Measurements from ENCODE around the gene SRSF3. TPM values are rescaled to one million over a fixed set of nuclear protein-coding genes. Genes with fewer than 3 reads are reported as not detected.

Gene SRSF3
- total RNA-seq, 1 experiment from 2014 or later, result 954 TPM

DNA sequence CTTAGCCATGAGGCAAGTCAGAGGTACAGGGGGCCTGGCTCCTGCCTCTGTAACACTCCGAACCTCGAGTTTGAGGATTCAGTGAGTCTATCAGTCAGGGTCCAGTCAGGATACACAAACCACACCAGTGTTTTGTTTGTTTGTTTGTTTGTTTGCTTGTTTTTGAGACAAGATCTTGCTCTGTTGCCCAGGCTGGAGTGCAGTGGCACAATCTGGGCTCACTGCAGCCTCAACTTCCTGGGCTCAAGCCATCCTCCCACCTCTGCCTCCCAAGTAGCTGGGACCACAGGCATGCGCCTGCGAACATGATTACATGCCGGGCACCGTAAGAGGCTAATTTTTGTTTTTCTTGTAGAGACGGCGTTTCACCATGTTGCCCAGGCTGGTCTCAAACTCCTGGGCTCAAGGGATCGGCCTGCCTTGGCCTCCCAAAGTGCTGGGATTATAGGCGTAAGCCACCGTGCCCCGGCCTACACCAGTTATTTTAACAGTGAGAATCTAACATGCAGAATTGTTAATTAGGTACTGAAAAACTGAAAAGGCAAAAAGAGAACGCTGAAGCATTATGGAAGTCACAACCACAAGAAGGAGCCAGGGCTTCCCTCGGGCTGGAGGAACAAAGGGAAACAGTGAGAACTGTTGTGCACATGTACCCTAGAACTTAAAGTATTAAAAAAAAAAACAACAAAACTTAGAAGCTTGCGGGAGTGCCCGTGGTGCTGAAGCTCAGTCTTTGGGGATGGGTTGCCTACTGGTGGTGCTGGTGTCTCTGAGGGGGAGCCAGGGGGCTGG, 40.4 kb downstream of the SRSF3 start:
- H2AFZ ChIP-seq (ENCODE audit: low read length), result no peak overlapping the region
- no CpG with 5 or more reads among the region's 16 CpGs for WGBS (ENCODE audit: extremely low coverage, insufficient read length, low lambda C conversion rate)
- no peak overlapping the region for H3K14ac ChIP-seq (ENCODE audit: insufficient read depth, low read length)
- H3K18ac ChIP-seq (ENCODE audit: insufficient read length, low read depth, low read length), result no peak overlapping the region
- DNase-seq, result no peak
- no peak overlapping the region for H3K9ac ChIP-seq (ENCODE audit: extremely low read depth, insufficient read length, low read length)
- H3K36me3 Mint-ChIP-seq (ENCODE audit: insufficient read depth in 1 of 3, low read depth in 3 of 3), result no peaks in the 10 kb centered on the region
- no peak overlapping the region for H3K56ac ChIP-seq (ENCODE audit: insufficient read length, low read depth, low read length)
- H3K27me3 ChIP-seq (ENCODE audit: insufficient read depth, low read length), result no peaks in the 10 kb centered on the region
- H3K79me2 ChIP-seq (ENCODE audit: insufficient read depth, low read length), result no peaks in the 10 kb centered on the region
- no peak overlapping the region for H3T11ph ChIP-seq (ENCODE audit: low read length)
- no peak overlapping the region for H4K5ac ChIP-seq (ENCODE audit: insufficient read length, low read depth, low read length)
- no peak overlapping the region for H3K4ac ChIP-seq (ENCODE audit: low read depth, low read length)
- H3K27me3 Mint-ChIP-seq (ENCODE audit: low read depth), result peaks cover 3% of the 10 kb centered on the region
- no peak overlapping the region for H2BK5ac ChIP-seq (ENCODE audit: insufficient read length, low read length)
- H2BK15ac ChIP-seq (ENCODE audit: low read depth, low read length), result no peak overlapping the region
- no peaks in the 10 kb centered on the region for H3K23me2 ChIP-seq (ENCODE audit: insufficient read length, low read depth, low read length, poor library complexity, severe bottlenecking)
- H3K79me1 ChIP-seq (ENCODE audit: insufficient read depth, low read depth, low read length, poor library complexity, severe bottlenecking), result no peaks in the 10 kb centered on the region
- no peak overlapping the region for H3K4me2 ChIP-seq (ENCODE audit: insufficient read depth, insufficient read length, low read length)
- no peak overlapping the region for H2BK120ac ChIP-seq (ENCODE audit: low read depth, low read length, poor library complexity, severe bottlenecking)
- no peaks in the 10 kb centered on the region for H3K4me1 ChIP-seq (ENCODE audit: insufficient read depth, low read length)
- H2AK5ac ChIP-seq (ENCODE audit: insufficient read length, low read length), result no peak overlapping the region
- H4K8ac ChIP-seq (replicated peaks; ENCODE audit: insufficient read length, low read depth, low read length), result no peak overlapping the region
- H2BK20ac ChIP-seq (ENCODE audit: low read depth, low read length, poor library complexity, severe bottlenecking), result no peak overlapping the region
- no peaks in the 10 kb centered on the region for H3K9me3 ChIP-seq (ENCODE audit: control insufficient read depth, low read depth, low read length)
- no peak overlapping the region for H3K23ac ChIP-seq (ENCODE audit: insufficient read length, low read depth, low read length)
- no peak overlapping the region for H2BK12ac ChIP-seq (ENCODE audit: insufficient read length, low read depth, low read length)
- H4K91ac ChIP-seq (ENCODE audit: insufficient read length, low read depth, low read length), result no peak overlapping the region
- no peak overlapping the region for H3K27ac ChIP-seq (ENCODE audit: insufficient read length, low read depth, low read length)
- H3K27ac Mint-ChIP-seq, result no peak overlapping the region; a peak in 3 of 7 replicates
- H3K9me3 Mint-ChIP-seq, result no peaks in the 10 kb centered on the region; a peak in 1 of 5 replicates
- no peaks in the 10 kb centered on the region for H4K20me1 ChIP-seq (ENCODE audit: control insufficient read depth, insufficient read depth, insufficient read length)
- H3K4me1 Mint-ChIP-seq, result peaks cover 11 to 12% of the 10 kb centered on the region in 2 experiments
- no peak overlapping the region for H3K4me3 Mint-ChIP-seq
- TF ChIP-seq, protein P1, sequence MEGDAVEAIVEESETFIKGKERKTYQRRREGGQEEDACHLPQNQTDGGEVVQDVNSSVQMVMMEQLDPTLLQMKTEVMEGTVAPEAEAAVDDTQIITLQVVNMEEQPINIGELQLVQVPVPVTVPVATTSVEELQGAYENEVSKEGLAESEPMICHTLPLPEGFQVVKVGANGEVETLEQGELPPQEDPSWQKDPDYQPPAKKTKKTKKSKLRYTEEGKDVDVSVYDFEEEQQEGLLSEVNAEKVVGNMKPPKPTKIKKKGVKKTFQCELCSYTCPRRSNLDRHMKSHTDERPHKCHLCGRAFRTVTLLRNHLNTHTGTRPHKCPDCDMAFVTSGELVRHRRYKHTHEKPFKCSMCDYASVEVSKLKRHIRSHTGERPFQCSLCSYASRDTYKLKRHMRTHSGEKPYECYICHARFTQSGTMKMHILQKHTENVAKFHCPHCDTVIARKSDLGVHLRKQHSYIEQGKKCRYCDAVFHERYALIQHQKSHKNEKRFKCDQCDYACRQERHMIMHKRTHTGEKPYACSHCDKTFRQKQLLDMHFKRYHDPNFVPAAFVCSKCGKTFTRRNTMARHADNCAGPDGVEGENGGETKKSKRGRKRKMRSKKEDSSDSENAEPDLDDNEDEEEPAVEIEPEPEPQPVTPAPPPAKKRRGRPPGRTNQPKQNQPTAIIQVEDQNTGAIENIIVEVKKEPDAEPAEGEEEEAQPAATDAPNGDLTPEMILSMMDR (conservative IDR thresholded peaks at IDR 0.05), result no peak
